ENCODE data around the gene MACROD1. TPM values are rescaled to one million over a fixed set of nuclear protein-coding genes. Genes with fewer than 3 reads are reported as not detected.
A peak's percentile ranks its signal among the peaks of the same experiment; 100 is the strongest.

MACROD1 gene
- total and polyA plus RNA-seq, 2 donors, result 9.7 to 16.6 TPM

DNA sequence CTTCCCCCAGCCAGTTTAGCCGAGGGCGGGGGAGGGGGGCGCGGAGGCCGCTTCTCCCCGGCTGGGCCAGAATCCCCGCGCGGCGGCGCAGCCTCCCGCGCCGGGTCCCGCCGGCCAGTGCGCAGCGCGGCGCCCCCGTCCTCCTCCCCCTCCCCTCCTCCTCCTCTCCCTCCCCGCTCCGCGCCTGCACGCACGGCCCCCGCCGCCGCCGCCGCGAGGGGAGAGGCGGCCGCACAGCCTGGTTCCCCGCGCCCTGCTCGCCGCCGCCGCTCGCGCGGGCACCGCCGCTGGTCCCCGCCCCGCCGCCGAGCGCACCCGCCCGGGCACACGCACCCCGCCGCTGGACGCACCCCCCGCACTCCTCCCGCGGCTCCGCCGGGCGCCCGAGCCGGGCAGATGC, 130.3 kb downstream of the MACROD1 start, which contains the start of gene FLRT1:
FLRT1 (plus strand) TSS at position 356 of the 400 bp plus-strand sequence. CDS start 80,337 bp downstream, outside the sequence.
- DNase-seq (ENCODE audit: low read depth in 6 of 9, low spot score in 9 of 9), result no peak
- peak within 1 kb of the TSS in 1 of 2 donors; percentile 25 for H3K4me3 ChIP-seq (ENCODE audit: low read length in 2 of 2)
- H3K4me1 ChIP-seq (ENCODE audit: control insufficient read depth in 2 of 2, insufficient read depth in 2 of 2, low read length in 2 of 2), result peaks cover 0 to 17% of the 10 kb centered on the region in 2 donors
- under 1% methylated on average over 53 of the region's 64 CpGs for WGBS
- H3K27me3 ChIP-seq (ENCODE audit: control insufficient read depth in 2 of 2, insufficient read depth in 1 of 2, low read length in 1 of 2), result peaks cover 53 to 89% of the 10 kb centered on the region in 2 donors
- peaks cover 0 to 9% of the 10 kb centered on the region in 2 donors for H3K9me3 ChIP-seq (ENCODE audit: control insufficient read depth in 2 of 2, insufficient read depth in 1 of 2, low read length in 1 of 2)
- H3K27ac ChIP-seq (ENCODE audit: low read depth in 1 of 2, low read length in 1 of 2), result no peak within 1 kb of the TSS
- no peaks in the 10 kb centered on the region for H3K36me3 ChIP-seq (ENCODE audit: control insufficient read depth in 2 of 2, insufficient read depth in 2 of 2, low read length in 1 of 2)

DNA sequence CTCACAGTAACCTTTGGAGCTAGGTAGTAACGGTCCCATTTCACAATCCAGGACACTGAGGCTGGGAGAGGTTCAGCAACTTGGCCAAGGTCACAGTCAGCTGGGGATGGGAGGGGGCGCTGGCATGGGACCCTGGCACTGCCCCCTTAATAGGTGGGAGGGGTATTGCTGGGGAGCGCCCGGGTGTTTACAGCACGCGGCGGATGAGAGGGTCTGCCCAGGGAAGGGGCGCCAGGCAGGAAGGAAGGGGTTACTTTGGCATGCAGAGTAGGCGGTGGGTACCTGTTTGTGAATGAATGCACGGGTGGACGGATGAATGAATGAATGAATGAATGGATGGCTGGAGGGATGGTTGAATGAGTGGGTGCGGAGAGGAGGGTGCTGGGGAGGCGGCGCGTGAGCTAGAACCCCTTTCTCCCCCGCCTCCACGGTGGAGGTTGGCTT, 130.8 kb downstream of the MACROD1 start:
- Histone ChIP-seq H3K27ac (ENCODE audit: low read depth in 1 of 2, low read length in 1 of 2) (no peak overlapping the region), H3K4me3 (ENCODE audit: low read length in 2 of 2) (no peak overlapping the region), H3K9me3 (ENCODE audit: control insufficient read depth in 2 of 2, insufficient read depth in 1 of 2, low read length in 1 of 2) (peaks cover 0 to 9% of the 10 kb centered on the region in 2 donors), H3K27me3 (ENCODE audit: control insufficient read depth in 2 of 2, insufficient read depth in 1 of 2, low read length in 1 of 2) (peaks cover 53 to 84% of the 10 kb centered on the region in 2 donors), H3K36me3 (ENCODE audit: control insufficient read depth in 2 of 2, insufficient read depth in 2 of 2, low read length in 1 of 2) (no peaks in the 10 kb centered on the region), H3K4me1 (ENCODE audit: control insufficient read depth in 2 of 2, insufficient read depth in 2 of 2, low read length in 2 of 2) (peaks cover 0 to 17% of the 10 kb centered on the region in 2 donors)
- no peak for DNase-seq (ENCODE audit: low read depth in 6 of 9, low spot score in 9 of 9)
- 11% methylated on average over 17 of the region's 17 CpGs for WGBS

- H3K4me3 ChIP-seq (ENCODE audit: low read length in 2 of 2), result no peak overlapping the region
- H3K27me3 ChIP-seq (ENCODE audit: control insufficient read depth in 2 of 2, insufficient read depth in 1 of 2, low read length in 1 of 2), result peaks cover 53 to 83% of the 10 kb centered on the region in 2 donors
- no peak overlapping the region for H3K27ac ChIP-seq (ENCODE audit: low read depth in 1 of 2, low read length in 1 of 2)
- peaks cover 0 to 9% of the 10 kb centered on the region in 2 donors for H3K9me3 ChIP-seq (ENCODE audit: control insufficient read depth in 2 of 2, insufficient read depth in 1 of 2, low read length in 1 of 2)
- no peak for DNase-seq (ENCODE audit: low read depth in 6 of 9, low spot score in 9 of 9)
- no peaks in the 10 kb centered on the region for H3K36me3 ChIP-seq (ENCODE audit: control insufficient read depth in 2 of 2, insufficient read depth in 2 of 2, low read length in 1 of 2)
- WGBS, result 61% methylated on average over 9 of the region's 9 CpGs
- H3K4me1 ChIP-seq (ENCODE audit: control insufficient read depth in 2 of 2, insufficient read depth in 2 of 2, low read length in 2 of 2), result peaks cover 0 to 17% of the 10 kb centered on the region in 2 donors
Observed at GRCh38 chr11:64034411-64034811, 131.5 kb downstream of the MACROD1 start.

DNA sequence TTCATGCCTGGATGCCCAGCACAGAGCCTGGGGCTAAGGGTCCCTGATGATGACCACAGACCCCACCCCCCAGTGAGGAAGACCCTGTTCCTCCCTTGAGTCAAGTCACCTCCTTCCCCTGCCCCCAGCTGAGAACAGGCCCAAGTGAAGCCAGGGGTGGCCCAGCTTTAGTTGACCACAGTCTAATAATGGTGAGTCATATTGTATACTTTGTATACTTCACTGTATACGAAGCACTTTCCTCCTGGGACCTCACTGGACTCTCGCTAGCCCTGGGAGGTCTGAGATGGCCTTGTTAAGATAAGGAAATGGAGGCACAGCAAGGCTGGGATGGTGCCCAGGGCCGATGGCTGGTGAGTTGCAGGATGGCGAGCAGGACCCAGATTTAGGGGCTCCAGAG, 133.9 kb downstream of the MACROD1 start:
- no peak overlapping the region for H3K27ac ChIP-seq (ENCODE audit: low read depth in 1 of 2, low read length in 1 of 2)
- no peaks in the 10 kb centered on the region for H3K36me3 ChIP-seq (ENCODE audit: control insufficient read depth in 2 of 2, insufficient read depth in 2 of 2, low read length in 1 of 2)
- peaks cover 0 to 35% of the 10 kb centered on the region in 2 donors for H3K4me1 ChIP-seq (ENCODE audit: control insufficient read depth in 2 of 2, insufficient read depth in 2 of 2, low read length in 2 of 2)
- 89% methylated on average over 4 of the region's 4 CpGs for WGBS
- no peak for DNase-seq (ENCODE audit: low read depth in 6 of 9, low spot score in 9 of 9)
- peaks cover 32 to 74% of the 10 kb centered on the region in 2 donors for H3K27me3 ChIP-seq (ENCODE audit: control insufficient read depth in 2 of 2, insufficient read depth in 1 of 2, low read length in 1 of 2)
- H3K4me3 ChIP-seq (ENCODE audit: low read length in 2 of 2), result no peak overlapping the region
- H3K9me3 ChIP-seq (ENCODE audit: control insufficient read depth in 2 of 2, insufficient read depth in 1 of 2, low read length in 1 of 2), result peaks cover 0 to 4% of the 10 kb centered on the region in 2 donors

GRCh38 chr11:64031001-64031400, 134.9 kb downstream of the MACROD1 start:
- H3K4me1 ChIP-seq (ENCODE audit: control insufficient read depth in 2 of 2, insufficient read depth in 2 of 2, low read length in 2 of 2), result peaks cover 0 to 29% of the 10 kb centered on the region in 2 donors
- H3K4me3 ChIP-seq (ENCODE audit: low read length in 2 of 2), result no peak overlapping the region
- H3K27ac ChIP-seq (ENCODE audit: low read depth in 1 of 2, low read length in 1 of 2), result no peak overlapping the region
- 92% methylated on average over 3 of the region's 3 CpGs for WGBS
- peaks cover 0 to 4% of the 10 kb centered on the region in 2 donors for H3K9me3 ChIP-seq (ENCODE audit: control insufficient read depth in 2 of 2, insufficient read depth in 1 of 2, low read length in 1 of 2)
- no peaks in the 10 kb centered on the region for H3K36me3 ChIP-seq (ENCODE audit: control insufficient read depth in 2 of 2, insufficient read depth in 2 of 2, low read length in 1 of 2)
- peaks cover 21 to 63% of the 10 kb centered on the region in 2 donors for H3K27me3 ChIP-seq (ENCODE audit: control insufficient read depth in 2 of 2, insufficient read depth in 1 of 2, low read length in 1 of 2)
- DNase-seq (ENCODE audit: low read depth in 6 of 9, low spot score in 9 of 9), result no peak

GRCh38 chr11:64029773-64030172, 136.1 kb downstream of the MACROD1 start:
- WGBS, result 95% methylated on average over 8 of the region's 8 CpGs
- no peaks in the 10 kb centered on the region for H3K36me3 ChIP-seq (ENCODE audit: control insufficient read depth in 2 of 2, insufficient read depth in 2 of 2, low read length in 1 of 2)
- peaks cover 0 to 23% of the 10 kb centered on the region in 2 donors for H3K4me1 ChIP-seq (ENCODE audit: control insufficient read depth in 2 of 2, insufficient read depth in 2 of 2, low read length in 2 of 2)
- H3K4me3 ChIP-seq (ENCODE audit: low read length in 2 of 2), result no peak overlapping the region
- no peak for DNase-seq (ENCODE audit: low read depth in 6 of 9, low spot score in 9 of 9)
- H3K9me3 ChIP-seq (ENCODE audit: control insufficient read depth in 2 of 2, insufficient read depth in 1 of 2, low read length in 1 of 2), result peaks cover 0 to 4% of the 10 kb centered on the region in 2 donors
- H3K27me3 ChIP-seq (ENCODE audit: control insufficient read depth in 2 of 2, insufficient read depth in 1 of 2, low read length in 1 of 2), result peaks cover 10 to 54% of the 10 kb centered on the region in 2 donors
- no peak overlapping the region for H3K27ac ChIP-seq (ENCODE audit: low read depth in 1 of 2, low read length in 1 of 2)

- no peak overlapping the region for H3K27ac ChIP-seq (ENCODE audit: low read depth in 1 of 2, low read length in 1 of 2)
- peaks cover 2 to 42% of the 10 kb centered on the region in 2 donors for H3K27me3 ChIP-seq (ENCODE audit: control insufficient read depth in 2 of 2, insufficient read depth in 1 of 2, low read length in 1 of 2)
- H3K4me3 ChIP-seq (ENCODE audit: low read length in 2 of 2), result no peak overlapping the region
- WGBS, result 19% methylated on average over 22 of the region's 22 CpGs
- peaks cover 0 to 26% of the 10 kb centered on the region in 2 donors for H3K4me1 ChIP-seq (ENCODE audit: control insufficient read depth in 2 of 2, insufficient read depth in 2 of 2, low read length in 2 of 2)
- H3K36me3 ChIP-seq (ENCODE audit: control insufficient read depth in 2 of 2, insufficient read depth in 2 of 2, low read length in 1 of 2), result no peaks in the 10 kb centered on the region
- DNase-seq (ENCODE audit: low read depth in 6 of 9, low spot score in 9 of 9), result peak in 8 of 9 donors; percentile 42 to 84 (median 64)
- no peaks in the 10 kb centered on the region for H3K9me3 ChIP-seq (ENCODE audit: control insufficient read depth in 2 of 2, insufficient read depth in 1 of 2, low read length in 1 of 2)
Observed at GRCh38 chr11:64028398-64029115, 137.4 kb downstream of the MACROD1 start.

DNA sequence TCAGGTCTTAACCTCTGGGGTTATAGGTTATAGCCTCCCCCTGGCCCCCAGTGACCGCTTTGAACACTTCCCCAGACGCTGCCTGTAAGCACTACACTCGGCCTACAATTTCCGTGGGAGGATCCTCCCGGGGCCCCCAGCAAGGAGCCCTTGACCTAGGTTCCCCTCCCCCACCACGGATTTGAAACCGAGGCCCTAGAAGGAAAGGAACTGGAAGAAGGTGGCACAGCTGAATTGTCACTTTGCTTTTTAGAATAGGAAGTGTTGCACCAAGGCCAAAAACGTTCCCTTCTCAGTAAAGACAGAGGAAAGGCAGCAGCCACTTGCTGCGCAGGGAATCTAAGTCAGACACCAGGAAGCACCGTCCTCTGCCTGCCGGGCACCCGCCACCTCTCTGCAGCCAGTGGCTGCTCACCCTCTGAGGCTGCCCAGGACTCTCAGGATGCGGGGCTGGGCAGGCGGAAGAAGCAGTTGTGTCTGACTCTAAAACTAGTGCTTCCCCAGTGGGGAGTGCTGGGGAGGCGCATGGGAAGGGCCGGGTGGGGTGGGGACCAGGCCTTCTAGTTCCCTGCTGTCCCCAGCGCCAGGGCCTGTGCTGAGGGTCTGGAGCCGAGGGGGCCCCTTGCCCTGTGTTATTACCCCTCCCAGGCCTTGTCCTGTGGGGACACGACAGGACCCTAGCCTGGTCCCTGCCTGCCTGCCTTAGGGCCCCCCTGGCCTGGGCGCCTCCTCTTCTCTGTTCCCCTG, 138.1 kb downstream of the MACROD1 start:
- H3K4me1 ChIP-seq (ENCODE audit: control insufficient read depth in 2 of 2, insufficient read depth in 2 of 2, low read length in 2 of 2), result peaks cover 0 to 26% of the 10 kb centered on the region in 2 donors
- no peaks in the 10 kb centered on the region for H3K9me3 ChIP-seq (ENCODE audit: control insufficient read depth in 2 of 2, insufficient read depth in 1 of 2, low read length in 1 of 2)
- no peak overlapping the region for H3K4me3 ChIP-seq (ENCODE audit: low read length in 2 of 2)
- DNase-seq (ENCODE audit: low read depth in 6 of 9, low spot score in 9 of 9), result peak in 3 of 9 donors; percentile 9 to 49 (median 19)
- H3K36me3 ChIP-seq (ENCODE audit: control insufficient read depth in 2 of 2, insufficient read depth in 2 of 2, low read length in 1 of 2), result no peaks in the 10 kb centered on the region
- WGBS, result 35% methylated on average over 20 of the region's 20 CpGs
- no peak overlapping the region for H3K27ac ChIP-seq (ENCODE audit: low read depth in 1 of 2, low read length in 1 of 2)
- H3K27me3 ChIP-seq (ENCODE audit: control insufficient read depth in 2 of 2, insufficient read depth in 1 of 2, low read length in 1 of 2), result peaks cover 2 to 36% of the 10 kb centered on the region in 2 donors

Measured in thymus (tissue), 11 donors.